Panc1 (cell line): ENCODE results near the gene DENND5B. TPM values are rescaled to one million over a fixed set of nuclear protein-coding genes. Genes with fewer than 3 reads are reported as not detected.

Source experiments
- ATAC-seq: fragments of 200-7000 bp; cut with Tn5 transposase; 2 replicates; pipeline ENCODE4 v1.9.1; 2020; ENCODE audit warnings: mild to moderate bottlenecking, moderate library complexity
- BruUV-seq: library from RNA; stranded (reverse); fragments of 400-500 nt; replicated peaks from 2 replicates; lab custom pipeline; 2021; lab: Mats Ljungman, UMichigan
- CTCF ChIA-PET: fragments of 300-600 bp; sonication (Branson Sonifier 250); formaldehyde crosslinking; loops from one replicate; lab custom pipeline; 2022; ENCODE audit warnings: antibody characterized with exemption; lab: Charles Lee
- POLR2A ChIA-PET: fragments of 300-600 bp; sonication (Branson Sonifier 250); formaldehyde crosslinking; loops from one replicate; lab custom pipeline; 2022; ENCODE audit warnings: antibody characterized with exemption; lab: Charles Lee
- DNase-seq: peaks from one replicate; pipeline ENCODE4 v3.0.0-alpha.2; 2010; ENCODE audit warnings: low read depth, low spot score
- H3K27ac ChIP-seq: 2 replicates; pipeline ENCODE4 v1.5.1; 2011; ENCODE audit warnings: mild to moderate bottlenecking, low read length, inconsistent platforms
- H3K27me3 ChIP-seq: fragments of 200-500 bp; sonication (Bioruptor generic); 2 replicates; pipeline ENCODE4 v1.6.0; 2014; ENCODE audit warnings: low read length, inconsistent platforms; ENCODE audit not compliant: control insufficient read depth, insufficient read depth
- H3K36me3 ChIP-seq: fragments of 200-500 bp; sonication (Bioruptor generic); 2 replicates; pipeline ENCODE4 v1.5.1; 2014; ENCODE audit warnings: inconsistent platforms, mild to moderate bottlenecking, low read length, moderate library complexity; ENCODE audit not compliant: control insufficient read depth, insufficient read depth
- H3K4me1 ChIP-seq: 2 replicates; pipeline ENCODE4 v1.5.1; 2011; ENCODE audit warnings: inconsistent platforms, mild to moderate bottlenecking, low read length, moderate library complexity; ENCODE audit not compliant: control insufficient read depth, insufficient read depth
- H3K4me3 ChIP-seq, 2 experiments: 2 replicates each; pipeline ENCODE4 v1.5.1; 2011 to 2012; ENCODE audit warnings: low read depth in 2 of 2, low read length in 2 of 2, mild to moderate bottlenecking in 2 of 2, inconsistent platforms in 1 of 2, moderate library complexity in 1 of 2
- H3K9me3 ChIP-seq: fragments of 200-500 bp; sonication (Bioruptor generic); 2 replicates; pipeline ENCODE4 v1.5.1; 2014; ENCODE audit warnings: low read depth, mild to moderate bottlenecking, inconsistent platforms, low read length, moderate library complexity; ENCODE audit not compliant: control insufficient read depth, insufficient read depth
- POLR2AphosphoS5 ChIP-seq: IDR thresholded peaks from 2 replicates; pipeline ENCODE4 v1.6.1; 2012; ENCODE audit warnings: mild to moderate bottlenecking, low read depth, low read length, moderate library complexity
- SIN3A ChIP-seq: IDR thresholded peaks from 2 replicates; pipeline ENCODE4 v1.6.1; 2012; ENCODE audit warnings: low read depth, mild to moderate bottlenecking, low read length, moderate library complexity, borderline replicate concordance; ENCODE audit not compliant: insufficient read depth
- TCF7L2 ChIP-seq: IDR thresholded peaks from 2 replicates; pipeline ENCODE4 v1.6.1; 2011; ENCODE audit warnings: mild to moderate bottlenecking, low read depth, low read length, inconsistent platforms
- in situ Hi-C: cut with HindIII; loops from 2 replicates; pipeline ENCODE4 v1.10.0; 2016; ENCODE audit warnings: low sequenced_read_pairs, low pct_unique_long_range_greater_than_20kb
- intact Hi-C: fragments of 100-400 bp; cut with micrococcal nuclease; formaldehyde crosslinking; loops from one replicate; pipeline ENCODE4 v1.10.0; 2022; ENCODE audit not compliant: unreplicated experiment
- total RNA-seq: library from RNA; stranded (reverse); gene quantifications from one replicate; pipeline ENCODE4 v1.2.1, GENCODE V29; 2021; ENCODE audit not compliant: unreplicated experiment
- TF ChIP-seq, protein P1 (sequence below): fragments of 450-650 bp; IDR thresholded peaks from 2 replicates; pipeline ENCODE4 v1.5.1; 2017; ENCODE audit warnings: mild to moderate bottlenecking
- TF ChIP-seq, protein P2 (sequence below), 2 experiments: IDR thresholded peaks; 2 replicates each; pipeline ENCODE4 v1.6.1; 2011 to 2012; ENCODE audit warnings: low read depth in 2 of 2, control low read depth in 1 of 2, low read length in 1 of 2, mild to moderate bottlenecking in 1 of 2, moderate library complexity in 1 of 2; ENCODE audit not compliant: insufficient read depth in 1 of 2

DENND5B gene
- total RNA-seq, 1 experiment from 2014 or later = 36.8 TPM

DNA sequence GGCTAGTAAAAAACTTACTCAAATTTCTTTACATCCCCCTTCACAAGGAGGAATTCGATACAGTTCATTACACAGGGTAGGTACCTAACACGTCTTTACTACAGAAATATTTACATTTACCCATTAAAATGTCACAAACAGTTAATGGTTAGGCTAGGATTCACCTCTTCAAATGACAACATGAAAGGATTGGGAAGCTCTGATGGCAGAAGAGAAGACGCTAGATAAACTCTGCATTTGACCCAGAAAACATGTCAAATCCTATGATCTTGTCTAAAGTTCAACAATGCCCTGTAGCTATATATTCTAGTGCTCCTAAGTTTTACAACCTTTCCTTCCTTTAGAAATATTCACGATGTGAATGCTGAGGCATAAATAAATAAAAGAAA is 64.8 kb downstream of the DENND5B start:
- no peaks in the 10 kb centered on the region for H3K36me3 ChIP-seq
- DNase-seq (no peak), ATAC-seq (no peak)
- H3K9me3 ChIP-seq = no peaks in the 10 kb centered on the region
- H3K4me1 ChIP-seq = peaks cover 11% of the 10 kb centered on the region; the same call in 1 of the 2 replicates
- in situ Hi-C loops (no loop called here), intact Hi-C loops (no loop called here)
- TF ChIP-seq, protein P1, sequence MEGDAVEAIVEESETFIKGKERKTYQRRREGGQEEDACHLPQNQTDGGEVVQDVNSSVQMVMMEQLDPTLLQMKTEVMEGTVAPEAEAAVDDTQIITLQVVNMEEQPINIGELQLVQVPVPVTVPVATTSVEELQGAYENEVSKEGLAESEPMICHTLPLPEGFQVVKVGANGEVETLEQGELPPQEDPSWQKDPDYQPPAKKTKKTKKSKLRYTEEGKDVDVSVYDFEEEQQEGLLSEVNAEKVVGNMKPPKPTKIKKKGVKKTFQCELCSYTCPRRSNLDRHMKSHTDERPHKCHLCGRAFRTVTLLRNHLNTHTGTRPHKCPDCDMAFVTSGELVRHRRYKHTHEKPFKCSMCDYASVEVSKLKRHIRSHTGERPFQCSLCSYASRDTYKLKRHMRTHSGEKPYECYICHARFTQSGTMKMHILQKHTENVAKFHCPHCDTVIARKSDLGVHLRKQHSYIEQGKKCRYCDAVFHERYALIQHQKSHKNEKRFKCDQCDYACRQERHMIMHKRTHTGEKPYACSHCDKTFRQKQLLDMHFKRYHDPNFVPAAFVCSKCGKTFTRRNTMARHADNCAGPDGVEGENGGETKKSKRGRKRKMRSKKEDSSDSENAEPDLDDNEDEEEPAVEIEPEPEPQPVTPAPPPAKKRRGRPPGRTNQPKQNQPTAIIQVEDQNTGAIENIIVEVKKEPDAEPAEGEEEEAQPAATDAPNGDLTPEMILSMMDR = no peak
- no peak for TF ChIP-seq TCF7L2
- no peak for TF ChIP-seq POLR2AphosphoS5
- TF ChIP-seq SIN3A = no peak
- TF ChIP-seq, protein P2, sequence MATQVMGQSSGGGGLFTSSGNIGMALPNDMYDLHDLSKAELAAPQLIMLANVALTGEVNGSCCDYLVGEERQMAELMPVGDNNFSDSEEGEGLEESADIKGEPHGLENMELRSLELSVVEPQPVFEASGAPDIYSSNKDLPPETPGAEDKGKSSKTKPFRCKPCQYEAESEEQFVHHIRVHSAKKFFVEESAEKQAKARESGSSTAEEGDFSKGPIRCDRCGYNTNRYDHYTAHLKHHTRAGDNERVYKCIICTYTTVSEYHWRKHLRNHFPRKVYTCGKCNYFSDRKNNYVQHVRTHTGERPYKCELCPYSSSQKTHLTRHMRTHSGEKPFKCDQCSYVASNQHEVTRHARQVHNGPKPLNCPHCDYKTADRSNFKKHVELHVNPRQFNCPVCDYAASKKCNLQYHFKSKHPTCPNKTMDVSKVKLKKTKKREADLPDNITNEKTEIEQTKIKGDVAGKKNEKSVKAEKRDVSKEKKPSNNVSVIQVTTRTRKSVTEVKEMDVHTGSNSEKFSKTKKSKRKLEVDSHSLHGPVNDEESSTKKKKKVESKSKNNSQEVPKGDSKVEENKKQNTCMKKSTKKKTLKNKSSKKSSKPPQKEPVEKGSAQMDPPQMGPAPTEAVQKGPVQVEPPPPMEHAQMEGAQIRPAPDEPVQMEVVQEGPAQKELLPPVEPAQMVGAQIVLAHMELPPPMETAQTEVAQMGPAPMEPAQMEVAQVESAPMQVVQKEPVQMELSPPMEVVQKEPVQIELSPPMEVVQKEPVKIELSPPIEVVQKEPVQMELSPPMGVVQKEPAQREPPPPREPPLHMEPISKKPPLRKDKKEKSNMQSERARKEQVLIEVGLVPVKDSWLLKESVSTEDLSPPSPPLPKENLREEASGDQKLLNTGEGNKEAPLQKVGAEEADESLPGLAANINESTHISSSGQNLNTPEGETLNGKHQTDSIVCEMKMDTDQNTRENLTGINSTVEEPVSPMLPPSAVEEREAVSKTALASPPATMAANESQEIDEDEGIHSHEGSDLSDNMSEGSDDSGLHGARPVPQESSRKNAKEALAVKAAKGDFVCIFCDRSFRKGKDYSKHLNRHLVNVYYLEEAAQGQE (IDR thresholded peaks at IDR 0.05; ENCODE audit: insufficient read depth in 1 of 2, low read depth in 2 of 2, low read length in 1 of 2) = no peak
- H3K27ac ChIP-seq = no peak overlapping the region
- POLR2A ChIA-PET = no interaction called here
- H3K27me3 ChIP-seq = no peaks in the 10 kb centered on the region
- H3K4me3 ChIP-seq = no peak overlapping the region
- BruUV-seq = no TSS peak
- CTCF ChIA-PET = no interaction called here

DNA sequence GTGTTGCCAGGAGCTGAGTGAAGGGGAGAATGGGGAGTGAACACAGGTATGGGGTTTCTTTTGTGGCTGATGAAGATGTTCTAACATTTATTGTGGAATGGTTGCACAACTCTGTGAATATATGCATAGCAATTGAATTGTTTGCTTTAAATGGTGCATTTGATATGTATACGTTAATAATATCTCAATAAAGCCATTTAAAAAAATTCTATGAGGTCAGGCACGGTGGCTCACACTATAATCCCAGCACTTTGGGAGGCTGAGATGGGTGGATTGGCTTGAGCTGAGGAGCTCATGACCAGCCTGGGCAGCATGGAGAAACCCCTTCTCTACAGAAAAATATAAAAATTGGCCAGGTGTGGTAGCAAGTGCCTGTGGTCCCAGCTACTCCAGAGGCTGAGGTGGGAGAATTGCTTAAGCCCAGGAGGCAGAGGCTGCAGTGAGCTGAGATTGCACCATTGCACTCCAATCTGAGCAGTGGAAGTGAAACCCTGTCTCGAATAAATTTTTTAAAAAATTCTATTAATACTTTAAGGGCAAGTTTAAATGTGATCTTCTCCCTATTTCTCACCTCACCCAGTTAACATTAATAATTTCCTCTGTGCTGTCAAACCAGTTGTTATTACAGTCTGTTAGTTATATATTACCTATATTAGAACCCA is 65.3 kb downstream of the DENND5B start:
- CTCF ChIA-PET = no interaction called here
- ATAC-seq = no peak

More for the DNA sequence above, 65.3 kb downstream of the DENND5B start:
- intact Hi-C loops = no loop called here
- Histone ChIP-seq H3K27ac (no peak overlapping the region), H3K9me3 (no peaks in the 10 kb centered on the region), H3K27me3 (no peaks in the 10 kb centered on the region), H3K4me3 (no peak overlapping the region), H3K36me3 (no peaks in the 10 kb centered on the region), H3K4me1 (peaks cover 11% of the 10 kb centered on the region; the same call in 1 of the 2 replicates)
- TF ChIP-seq POLR2AphosphoS5 = no peak
- TF ChIP-seq TCF7L2 = no peak
- TF ChIP-seq, protein P2 (IDR thresholded peaks at IDR 0.05; ENCODE audit: insufficient read depth in 1 of 2, low read depth in 2 of 2, low read length in 1 of 2) = no peak
- TF ChIP-seq, protein P1 = no peak
- TF ChIP-seq SIN3A = no peak
- POLR2A ChIA-PET = no interaction called here
- no peak for DNase-seq
- BruUV-seq = no TSS peak
- in situ Hi-C loops = no loop called here
